CD4-positive, alpha-beta T cell (primary cell): Measurements from ENCODE around the gene CDH4. TPM values are rescaled to one million over a fixed set of nuclear protein-coding genes. Genes with fewer than 3 reads are reported as not detected.

ENCODE experiments used
- ATAC-seq: fragments of 200-7000 bp; cut with Tn5 transposase; one replicate; pipeline ENCODE4 v1.10.0; 2022; ENCODE audit warnings: mild to moderate bottlenecking; ENCODE audit not compliant: poor library complexity
- CTCF ChIA-PET: fragments of 350-600 bp; sonication (Branson Sonifier 250); formaldehyde crosslinking; loops from one replicate; lab custom pipeline; 2021; ENCODE audit warnings: antibody characterized with exemption, inconsistent platforms; lab: Charles Lee
- POLR2A ChIA-PET: fragments of 350-600 bp; sonication (Branson Sonifier 250); formaldehyde crosslinking; loops from one replicate; lab custom pipeline; 2021; ENCODE audit warnings: antibody characterized with exemption, inconsistent platforms; lab: Charles Lee
- DNase-seq, 14 experiments: peaks; one replicate each; pipeline ENCODE4 v3.0.0-alpha.2; 2013 to 2020; ENCODE audit warnings: mixed read lengths in 2 of 14
- H3K27ac ChIP-seq, 2 donors: one replicate each; pipeline versions ENCODE4 v1.5.1 to v1.7.0; 2013; ENCODE audit warnings: low read length in 2 of 2, low read depth in 1 of 2, mild to moderate bottlenecking in 1 of 2
- H3K27me3 ChIP-seq, 2 experiments: 1 replicate in 1 of 2; 2 replicates in 1 of 2; pipeline versions ENCODE4 v1.6.1 to v1.7.0; 2013; ENCODE audit warnings: low read length in 2 of 2, control low read depth in 1 of 2, mild to moderate bottlenecking in 1 of 2, moderate library complexity in 1 of 2; ENCODE audit not compliant: insufficient read depth in 2 of 2, control insufficient read depth in 1 of 2
- H3K36me3 ChIP-seq: one replicate; pipeline ENCODE4 v1.6.1; 2013; ENCODE audit warnings: low read length, control low read depth; ENCODE audit not compliant: insufficient read depth
- H3K4me1 ChIP-seq: one replicate; pipeline ENCODE4 v1.6.1; 2013; ENCODE audit warnings: low read length, control low read depth; ENCODE audit not compliant: insufficient read depth
- H3K4me3 ChIP-seq: one replicate; pipeline ENCODE4 v1.5.1; 2013; ENCODE audit warnings: mild to moderate bottlenecking, low read length, moderate library complexity
- H3K9me3 ChIP-seq, 2 experiments: 1 replicate in 1 of 2; 2 replicates in 1 of 2; pipeline versions ENCODE4 v1.6.1 to v1.7.0; 2013; ENCODE audit warnings: low read length in 2 of 2, mild to moderate bottlenecking in 2 of 2, control low read depth in 1 of 2, moderate library complexity in 1 of 2; ENCODE audit not compliant: control insufficient read depth in 1 of 2, insufficient read depth in 1 of 2
- H3K27ac Mint-ChIP-seq: one replicate; pipeline ENCODE4 v1.8.0; 2020; ENCODE audit warnings: mixed read lengths
- H3K27me3 Mint-ChIP-seq: one replicate; pipeline ENCODE4 v1.8.0; 2021; ENCODE audit warnings: mixed read lengths
- H3K36me3 Mint-ChIP-seq: one replicate; pipeline ENCODE4 v1.8.0; 2021; ENCODE audit warnings: low read depth, mixed read lengths
- H3K4me1 Mint-ChIP-seq: one replicate; pipeline ENCODE4 v1.8.0; 2021; ENCODE audit warnings: low read depth, mixed read lengths
- H3K4me3 Mint-ChIP-seq: one replicate; pipeline ENCODE4 v1.8.0; 2020; ENCODE audit warnings: mild to moderate bottlenecking, mixed read lengths
- H3K9me3 Mint-ChIP-seq: one replicate; pipeline ENCODE4 v1.8.0; 2020; ENCODE audit warnings: mixed read lengths
- intact Hi-C, 2 experiments: fragments of 100-400 bp; cut with DNase I in 1 of 2; cut with micrococcal nuclease in 1 of 2; formaldehyde crosslinking; loops; one replicate each; pipeline versions ENCODE4 v1.15.1 to v1.9.0; 2023 to 2025; cut with DNase I, micrococcal nuclease
- total RNA-seq, 174 experiments: library from RNA in 2 of 174; stranded (reverse) in 2 of 174; gene quantifications; one replicate each; pipeline ENCODE4 v1.2.3 and lab custom pipeline; 2021 to 2026
- TF ChIP-seq, protein P1 (sequence below): fragments of 200-600 bp; IDR thresholded peaks from one replicate; pipeline ENCODE4 v1.8.0; 2022; ENCODE audit warnings: antibody characterized with exemption, mild to moderate bottlenecking

CDH4 gene
- total RNA-seq, 2 experiments from 2014 or later: 0.11 TPM

DNA sequence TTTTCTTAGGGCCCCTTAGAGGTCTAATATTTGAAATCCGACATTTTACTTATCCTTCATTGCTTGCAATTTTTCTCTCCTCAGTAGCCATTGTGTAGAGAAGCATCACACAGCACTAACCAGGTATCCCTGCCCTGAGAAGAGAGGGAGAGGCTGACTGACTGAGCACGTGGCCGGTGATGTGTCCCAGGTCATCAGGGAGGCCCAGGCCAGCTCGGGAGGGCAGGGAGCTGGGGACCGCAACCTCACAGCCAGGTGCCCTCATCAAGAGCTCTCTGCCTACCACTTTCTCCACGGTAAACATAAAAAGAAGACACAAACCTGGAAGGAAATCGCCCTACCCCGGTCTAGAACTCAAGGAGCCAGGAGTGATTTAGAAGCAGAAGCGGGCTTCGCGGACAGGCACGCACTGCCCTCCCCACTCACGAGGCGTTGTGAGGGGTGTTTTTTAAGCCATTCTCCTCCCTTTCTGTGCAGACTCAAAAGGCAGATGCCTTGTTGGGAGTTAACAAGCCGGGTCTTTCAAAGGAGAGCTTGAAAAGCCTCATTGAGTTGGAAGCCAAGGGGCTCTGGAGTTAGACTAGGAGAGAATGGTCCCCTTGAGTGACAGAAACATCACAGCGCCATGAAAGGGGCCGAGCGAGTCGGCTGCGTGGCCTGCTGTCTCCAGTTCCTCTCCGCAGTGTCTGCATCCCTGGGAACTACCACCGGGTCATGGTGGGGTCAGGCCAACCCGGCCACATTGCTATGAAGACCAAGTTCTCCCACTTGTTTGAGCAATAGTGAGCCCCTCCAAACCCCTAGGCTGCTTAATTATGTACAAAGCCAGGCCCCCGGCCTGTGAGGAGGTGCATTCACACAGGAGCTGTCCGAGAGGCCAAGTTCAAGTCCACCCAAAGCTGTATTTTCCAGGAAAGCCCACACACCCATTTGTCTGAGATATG is 285.4 kb downstream of the CDH4 start:
- Mint-ChIP-seq H3K27ac (no peak overlapping the region), H3K4me3 (no peak overlapping the region), H3K36me3 (no peaks in the 10 kb centered on the region), H3K27me3 (no peaks in the 10 kb centered on the region), H3K4me1 (no peaks in the 10 kb centered on the region), H3K9me3 (no peaks in the 10 kb centered on the region)
- Histone ChIP-seq H3K36me3 (no peaks in the 10 kb centered on the region), H3K9me3 (peaks cover 0 to 20% of the 10 kb centered on the region in 2 experiments), H3K4me3 (no peak overlapping the region), H3K4me1 (no peaks in the 10 kb centered on the region), H3K27me3 (no peaks in the 10 kb centered on the region), H3K27ac (no peak overlapping the region)
- DNase-seq (no peak), ATAC-seq (no peak)
- POLR2A ChIA-PET: no interaction called here
- CTCF ChIA-PET: no interaction called here
- intact Hi-C loops: no loop called here
- TF ChIP-seq, protein P1, sequence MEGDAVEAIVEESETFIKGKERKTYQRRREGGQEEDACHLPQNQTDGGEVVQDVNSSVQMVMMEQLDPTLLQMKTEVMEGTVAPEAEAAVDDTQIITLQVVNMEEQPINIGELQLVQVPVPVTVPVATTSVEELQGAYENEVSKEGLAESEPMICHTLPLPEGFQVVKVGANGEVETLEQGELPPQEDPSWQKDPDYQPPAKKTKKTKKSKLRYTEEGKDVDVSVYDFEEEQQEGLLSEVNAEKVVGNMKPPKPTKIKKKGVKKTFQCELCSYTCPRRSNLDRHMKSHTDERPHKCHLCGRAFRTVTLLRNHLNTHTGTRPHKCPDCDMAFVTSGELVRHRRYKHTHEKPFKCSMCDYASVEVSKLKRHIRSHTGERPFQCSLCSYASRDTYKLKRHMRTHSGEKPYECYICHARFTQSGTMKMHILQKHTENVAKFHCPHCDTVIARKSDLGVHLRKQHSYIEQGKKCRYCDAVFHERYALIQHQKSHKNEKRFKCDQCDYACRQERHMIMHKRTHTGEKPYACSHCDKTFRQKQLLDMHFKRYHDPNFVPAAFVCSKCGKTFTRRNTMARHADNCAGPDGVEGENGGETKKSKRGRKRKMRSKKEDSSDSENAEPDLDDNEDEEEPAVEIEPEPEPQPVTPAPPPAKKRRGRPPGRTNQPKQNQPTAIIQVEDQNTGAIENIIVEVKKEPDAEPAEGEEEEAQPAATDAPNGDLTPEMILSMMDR: no peak

DNA sequence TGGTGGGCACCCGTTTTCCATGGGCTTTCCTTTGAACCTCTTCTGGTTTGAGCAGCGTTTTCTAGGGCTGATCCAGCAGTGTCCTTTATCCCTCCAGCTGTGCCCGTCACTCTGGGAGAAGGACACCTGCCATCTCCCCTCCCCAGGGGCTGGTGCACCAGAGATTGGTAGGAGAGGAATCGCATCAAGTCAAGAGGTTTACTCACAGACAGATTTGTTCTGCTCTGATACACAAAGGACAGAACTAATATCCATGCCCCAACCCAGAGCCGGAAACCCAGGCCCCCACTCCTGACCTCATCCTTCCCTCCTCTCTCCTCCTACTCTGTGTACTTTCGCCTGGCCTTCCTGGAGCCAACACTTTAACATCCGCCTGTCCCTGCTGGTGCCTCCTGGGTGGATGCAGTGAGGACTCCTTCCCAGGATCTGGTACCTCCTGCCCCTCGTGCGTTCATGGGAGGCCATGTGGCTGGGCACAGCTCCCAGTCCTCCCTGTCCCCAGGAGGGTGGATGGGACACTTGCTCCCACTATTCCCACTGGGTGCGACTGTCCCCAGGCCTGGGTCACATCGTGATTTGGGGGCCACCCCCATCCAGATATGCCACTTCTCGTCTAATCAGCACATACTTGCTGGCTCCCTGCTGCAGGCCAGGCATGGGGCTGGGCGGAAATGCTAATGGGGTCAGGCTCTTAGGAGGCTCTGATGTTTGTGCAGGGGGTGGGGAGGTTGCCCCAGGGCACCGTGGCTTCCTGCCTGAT is 286.3 kb downstream of the CDH4 start:
- Histone ChIP-seq H3K4me3 (no peak overlapping the region), H3K4me1 (no peaks in the 10 kb centered on the region), H3K9me3 (peaks cover 0 to 11% of the 10 kb centered on the region in 2 experiments), H3K36me3 (no peaks in the 10 kb centered on the region), H3K27me3 (no peaks in the 10 kb centered on the region), H3K27ac (no peak overlapping the region)
- Mint-ChIP-seq H3K27ac (no peak overlapping the region), H3K9me3 (no peaks in the 10 kb centered on the region), H3K27me3 (no peaks in the 10 kb centered on the region), H3K4me3 (no peak overlapping the region), H3K4me1 (no peaks in the 10 kb centered on the region), H3K36me3 (no peaks in the 10 kb centered on the region)
- DNase-seq: no peak
- TF ChIP-seq, protein P1: no peak
- no peak for ATAC-seq
- CTCF ChIA-PET: no interaction called here
- intact Hi-C loops: no loop called here
- POLR2A ChIA-PET: no interaction called here

DNA sequence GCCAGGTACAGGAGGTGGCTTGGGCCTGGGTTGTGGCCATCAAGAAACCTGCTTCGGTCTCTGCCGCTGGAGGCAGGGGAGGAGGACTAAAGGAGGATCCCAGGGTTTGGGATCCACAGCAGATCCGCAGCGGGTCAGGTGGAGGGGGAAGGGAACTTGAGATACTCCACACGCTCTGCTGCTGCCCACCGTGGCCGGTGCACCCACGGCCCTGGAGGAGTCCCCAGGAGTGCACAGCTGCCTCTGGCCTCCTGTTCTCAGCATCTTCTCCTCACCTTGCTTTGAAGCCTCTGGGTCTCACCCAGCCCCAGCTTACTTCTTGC is 286.8 kb downstream of the CDH4 start:
- intact Hi-C loops: no loop called here
- POLR2A ChIA-PET: no interaction called here
- H3K4me1 Mint-ChIP-seq: no peaks in the 10 kb centered on the region
- H3K4me3 Mint-ChIP-seq: no peak overlapping the region
- Histone ChIP-seq H3K4me3 (no peak overlapping the region), H3K27me3 (no peaks in the 10 kb centered on the region), H3K9me3 (peaks cover 0 to 10% of the 10 kb centered on the region in 2 experiments), H3K36me3 (no peaks in the 10 kb centered on the region), H3K4me1 (no peaks in the 10 kb centered on the region), H3K27ac (no peak overlapping the region)
- TF ChIP-seq, protein P1: no peak
- no peaks in the 10 kb centered on the region for H3K36me3 Mint-ChIP-seq
- H3K9me3 Mint-ChIP-seq: no peaks in the 10 kb centered on the region
- CTCF ChIA-PET: no interaction called here
- H3K27me3 Mint-ChIP-seq: no peaks in the 10 kb centered on the region
- ATAC-seq: no peak
- H3K27ac Mint-ChIP-seq: no peak overlapping the region
- DNase-seq: no peak
